VCaP (cell line): ENCODE results near the gene TMEM117.
"Not testable (repeated sequence)": the region's sequence is repeated elsewhere in the genome, so short reads cannot be mapped to it uniquely, and the experiment has no call there.

Experiments
- H3K27ac ChIP-seq: fragments of 450-650 bp; 2 replicates; pipeline ENCODE4 v1.5.1; 2017
- CTCF ChIP-seq: fragments of 450-650 bp; conservative IDR thresholded peaks from 2 replicates; pipeline ENCODE4 v1.5.1; 2017; ENCODE audit warnings: mild to moderate bottlenecking, moderate library complexity

Gene TMEM117

DNA sequence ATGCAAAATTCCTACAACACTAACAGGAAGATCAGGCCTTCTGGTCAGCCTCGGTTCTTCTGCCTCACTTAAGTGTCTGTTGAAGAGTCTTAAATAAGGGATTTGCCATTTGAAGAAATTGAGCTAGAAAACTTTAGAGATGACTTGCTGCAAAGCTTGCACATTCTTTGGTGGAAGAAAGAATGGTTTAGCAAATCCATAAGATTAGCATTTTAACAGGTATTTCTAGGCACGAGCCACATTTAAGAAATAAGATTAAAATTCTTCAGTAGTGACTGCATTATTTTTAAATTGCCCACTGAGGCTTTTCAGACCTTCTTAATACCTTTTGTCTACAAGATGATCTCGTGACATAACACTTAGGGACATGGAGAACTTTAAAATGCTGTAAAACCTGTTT is 327.1 kb downstream of the TMEM117 start:
- no peak for TF ChIP-seq CTCF
- H3K27ac ChIP-seq: no peak overlapping the region

DNA sequence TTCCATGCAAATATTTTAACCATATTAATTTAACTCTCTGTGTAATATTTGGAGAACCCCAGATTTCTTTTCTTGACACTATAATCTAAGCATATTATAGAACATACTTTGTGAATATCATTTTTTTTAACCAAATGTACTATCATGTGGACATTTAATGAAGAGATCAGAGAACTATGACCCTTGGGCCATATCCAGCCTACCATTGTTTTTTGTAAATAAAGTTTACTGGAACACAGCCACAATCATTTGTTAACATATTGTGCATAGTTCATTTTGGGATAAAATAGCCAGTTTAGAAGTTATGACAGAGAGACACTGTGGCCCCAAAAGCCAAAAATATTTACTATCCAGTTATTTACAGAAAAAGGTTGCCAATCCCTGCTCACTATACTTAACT is 338.2 kb downstream of the TMEM117 start:
- H3K27ac ChIP-seq: no peak overlapping the region
- no peak for TF ChIP-seq CTCF

DNA sequence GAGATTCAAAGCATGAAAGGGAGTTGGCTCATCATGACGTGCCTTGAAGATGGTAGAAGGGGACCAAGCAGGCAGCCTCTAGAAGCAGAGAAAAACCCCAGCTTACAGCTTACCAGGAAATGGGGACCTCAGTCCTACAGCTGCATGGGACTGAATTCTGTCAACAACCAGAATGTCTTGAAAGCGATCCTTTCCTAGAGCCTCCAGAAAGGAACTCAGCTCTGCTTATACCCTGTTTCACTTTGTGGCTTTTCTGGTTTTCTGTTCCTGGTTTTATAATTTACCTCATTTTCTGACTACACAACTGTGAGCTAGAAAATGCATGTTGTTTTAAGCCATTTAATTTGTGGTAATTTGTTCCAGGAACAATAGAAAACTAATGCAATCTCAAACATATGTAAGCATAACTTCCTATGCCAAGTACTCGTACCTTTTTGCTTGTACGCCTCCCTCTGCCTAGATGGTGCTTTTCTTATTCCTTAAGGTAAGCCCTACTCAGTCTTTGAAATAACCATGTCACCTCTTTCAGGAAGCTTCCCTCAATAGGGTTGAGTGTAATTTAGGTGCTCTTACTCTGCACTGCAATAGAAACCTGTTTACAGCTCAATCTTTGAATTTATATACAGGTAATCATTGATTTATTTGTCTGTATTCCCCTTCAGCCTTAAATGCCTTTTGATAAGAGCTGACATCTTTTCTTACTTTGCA is 348.8 kb downstream of the TMEM117 start:
- TF ChIP-seq CTCF: no peak
- no peak overlapping the region for H3K27ac ChIP-seq

- H3K27ac ChIP-seq: no peak overlapping the region
- TF ChIP-seq CTCF: no peak
Measured at GRCh38 chr12:44193281-44193680, 357.4 kb downstream of the TMEM117 start.

- H3K27ac ChIP-seq: not testable (repeated sequence)
Measured at GRCh38 chr12:44195719-44196118, 359.8 kb downstream of the TMEM117 start.

DNA sequence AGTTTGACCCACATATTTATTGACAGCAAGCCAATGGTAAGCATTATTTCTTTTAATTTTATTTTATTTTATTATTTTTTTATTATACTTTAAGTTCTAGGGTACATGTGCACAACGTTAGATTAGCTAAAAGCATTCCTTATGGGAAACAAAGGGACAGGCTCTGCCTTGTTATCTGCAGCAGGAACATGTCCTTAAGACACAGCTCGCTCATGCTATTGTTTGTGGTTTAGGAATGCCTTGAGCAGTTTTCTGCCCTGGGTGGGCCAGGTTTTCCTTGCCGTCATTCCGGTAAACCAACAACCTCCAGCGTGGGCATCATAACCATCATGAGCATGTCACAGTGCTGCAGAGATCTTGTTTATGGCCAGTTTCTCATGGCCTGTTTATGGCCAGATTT is 370.2 kb downstream of the TMEM117 start:
- TF ChIP-seq CTCF: no peak
- no peak overlapping the region for H3K27ac ChIP-seq

- no peak for TF ChIP-seq CTCF
- no peak overlapping the region for H3K27ac ChIP-seq
Measured at GRCh38 chr12:44217146-44217883, 381.4 kb downstream of the TMEM117 start.

- TF ChIP-seq CTCF: no peak
- H3K27ac ChIP-seq: no peak overlapping the region
Measured at GRCh38 chr12:44223736-44224135, 387.9 kb downstream of the TMEM117 start.
